GM12801 (cell line): Measurements from ENCODE around the gene RBM18.

Experiments used
- TF ChIP-seq, protein P1 (sequence below): IDR thresholded peaks from one replicate; pipeline ENCODE4 v1.5.1; 2011; ENCODE audit warnings: control low read depth; ENCODE audit not compliant: insufficient read length; ENCODE audit errors: extremely low read depth

RBM18 gene

DNA sequence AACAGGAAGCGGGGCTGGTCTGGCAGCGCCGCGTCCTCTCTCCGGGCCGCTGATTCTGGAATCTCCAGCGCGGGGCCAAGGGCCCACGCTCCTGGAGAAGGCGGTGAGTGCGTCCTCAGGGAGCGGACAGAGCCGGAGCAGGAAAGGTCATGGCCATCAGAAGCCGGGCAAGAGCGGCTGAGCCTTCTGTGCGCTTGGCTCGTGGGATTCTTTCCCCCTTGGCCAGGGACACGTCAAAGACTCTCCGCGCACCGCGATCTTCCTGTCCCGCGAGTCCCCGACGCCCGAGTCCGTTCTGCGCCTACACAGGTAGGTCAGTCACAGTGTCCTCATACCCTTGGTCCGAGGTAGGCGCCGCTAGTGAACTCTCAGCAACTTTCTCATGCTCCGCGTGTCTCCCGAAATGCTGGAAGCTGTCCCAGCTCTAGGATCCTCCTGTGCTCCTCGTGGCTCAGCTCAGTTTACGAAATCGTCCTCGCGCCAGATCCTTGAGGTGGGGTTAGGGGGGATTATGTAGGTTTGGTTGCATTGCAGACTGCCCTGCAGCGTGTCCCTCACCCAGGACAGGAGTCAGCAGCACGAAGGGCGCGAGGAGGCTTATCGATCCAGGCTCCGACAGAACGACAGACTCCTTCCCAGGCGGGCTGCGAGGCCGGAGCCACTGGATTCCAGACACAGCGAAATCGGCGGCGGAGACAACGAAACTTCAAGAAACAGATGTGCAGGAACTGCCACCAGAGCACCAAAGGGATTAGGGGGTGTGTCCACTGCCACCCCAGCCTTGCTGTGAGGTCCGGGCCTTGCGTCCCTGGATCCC lies 44.6 kb downstream of the RBM18 start:
- TF ChIP-seq, protein P1, sequence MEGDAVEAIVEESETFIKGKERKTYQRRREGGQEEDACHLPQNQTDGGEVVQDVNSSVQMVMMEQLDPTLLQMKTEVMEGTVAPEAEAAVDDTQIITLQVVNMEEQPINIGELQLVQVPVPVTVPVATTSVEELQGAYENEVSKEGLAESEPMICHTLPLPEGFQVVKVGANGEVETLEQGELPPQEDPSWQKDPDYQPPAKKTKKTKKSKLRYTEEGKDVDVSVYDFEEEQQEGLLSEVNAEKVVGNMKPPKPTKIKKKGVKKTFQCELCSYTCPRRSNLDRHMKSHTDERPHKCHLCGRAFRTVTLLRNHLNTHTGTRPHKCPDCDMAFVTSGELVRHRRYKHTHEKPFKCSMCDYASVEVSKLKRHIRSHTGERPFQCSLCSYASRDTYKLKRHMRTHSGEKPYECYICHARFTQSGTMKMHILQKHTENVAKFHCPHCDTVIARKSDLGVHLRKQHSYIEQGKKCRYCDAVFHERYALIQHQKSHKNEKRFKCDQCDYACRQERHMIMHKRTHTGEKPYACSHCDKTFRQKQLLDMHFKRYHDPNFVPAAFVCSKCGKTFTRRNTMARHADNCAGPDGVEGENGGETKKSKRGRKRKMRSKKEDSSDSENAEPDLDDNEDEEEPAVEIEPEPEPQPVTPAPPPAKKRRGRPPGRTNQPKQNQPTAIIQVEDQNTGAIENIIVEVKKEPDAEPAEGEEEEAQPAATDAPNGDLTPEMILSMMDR = no peak

DNA sequence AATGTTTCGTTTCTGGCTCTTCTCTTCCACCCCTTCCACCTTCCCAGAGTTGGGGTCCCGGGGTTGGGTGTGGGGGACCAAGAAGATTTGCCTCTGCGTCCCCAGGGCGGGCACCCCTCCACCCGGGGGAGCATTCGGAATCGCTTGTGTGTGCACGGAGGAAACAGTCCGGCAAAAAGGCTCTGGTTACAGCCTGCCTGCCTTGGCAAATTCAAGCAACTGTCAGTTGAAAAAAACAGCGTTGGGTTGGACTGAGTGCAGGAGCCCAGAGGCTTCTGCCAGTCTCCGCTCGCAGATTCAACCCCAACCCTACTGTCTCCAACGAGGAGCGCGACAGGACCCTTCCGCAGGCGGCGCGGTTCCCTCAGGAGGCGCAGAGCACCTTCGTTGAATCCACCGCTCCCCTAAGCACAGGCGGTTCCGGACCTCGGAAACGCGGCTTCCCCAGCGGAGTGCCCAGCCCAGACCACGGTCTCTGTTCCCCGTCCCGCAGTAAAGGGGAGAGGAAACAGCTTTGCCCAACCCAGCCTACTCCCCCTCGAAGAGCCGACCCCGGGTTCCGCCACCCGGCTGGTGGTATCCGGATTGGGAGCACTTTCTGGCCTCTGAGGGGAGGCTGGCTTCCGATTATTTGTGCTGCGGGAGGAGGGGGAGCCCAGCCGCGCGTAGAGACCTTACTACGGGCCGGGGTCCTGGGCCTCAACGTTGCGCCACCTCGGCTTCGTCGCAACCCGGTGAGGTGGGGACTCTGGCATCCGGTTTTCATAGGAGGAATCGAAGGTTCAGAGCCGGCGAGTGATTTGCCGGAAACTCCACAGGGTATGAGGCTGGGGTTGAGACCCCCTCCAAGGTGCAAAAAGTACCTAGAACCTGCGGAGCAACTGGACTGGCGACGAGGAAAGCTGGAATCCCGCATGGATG lies 45.4 kb downstream of the RBM18 start:
- TF ChIP-seq, protein P1 = no peak

DNA sequence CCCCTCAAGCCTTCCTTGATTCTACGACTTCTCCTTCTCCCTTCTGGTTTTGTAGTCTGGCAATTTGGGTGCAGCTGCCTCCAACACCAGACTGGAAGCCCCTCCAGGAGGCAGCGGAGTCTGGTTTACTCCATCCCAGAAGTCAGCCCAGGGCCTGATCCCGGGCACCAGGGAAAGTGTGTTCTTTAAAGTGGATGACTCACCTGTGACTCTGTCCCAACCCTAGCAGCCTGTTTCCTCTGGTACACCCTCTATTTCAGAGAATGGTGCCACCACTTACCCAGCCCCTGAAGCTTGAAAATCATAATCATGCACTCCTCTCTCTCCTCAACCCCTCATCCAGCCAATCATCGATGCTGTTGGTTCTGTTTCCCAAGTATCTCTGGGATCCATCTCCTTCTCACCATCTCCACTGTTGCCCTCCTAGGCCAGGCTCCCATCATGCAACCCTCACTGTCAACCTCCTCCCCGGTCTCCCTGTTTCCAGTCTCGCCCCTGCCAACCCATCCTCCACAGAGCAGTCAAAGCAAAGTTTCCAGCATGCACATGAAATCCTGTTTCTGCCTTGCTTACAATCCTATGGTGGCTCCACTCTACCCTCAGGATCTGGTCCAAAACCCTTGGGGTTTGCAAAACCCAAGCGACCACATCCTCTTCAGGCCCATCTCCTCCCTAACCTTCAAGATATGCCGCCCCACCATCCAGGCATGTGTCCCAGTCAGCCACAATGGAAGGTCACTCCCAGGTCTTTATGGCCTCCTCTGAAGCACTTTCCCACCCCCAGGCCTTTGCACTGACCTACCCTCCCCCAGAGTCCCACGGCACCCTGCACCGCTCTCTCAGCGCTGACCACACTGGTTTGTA lies 46.3 kb downstream of the RBM18 start:
- TF ChIP-seq, protein P1 = no peak

DNA sequence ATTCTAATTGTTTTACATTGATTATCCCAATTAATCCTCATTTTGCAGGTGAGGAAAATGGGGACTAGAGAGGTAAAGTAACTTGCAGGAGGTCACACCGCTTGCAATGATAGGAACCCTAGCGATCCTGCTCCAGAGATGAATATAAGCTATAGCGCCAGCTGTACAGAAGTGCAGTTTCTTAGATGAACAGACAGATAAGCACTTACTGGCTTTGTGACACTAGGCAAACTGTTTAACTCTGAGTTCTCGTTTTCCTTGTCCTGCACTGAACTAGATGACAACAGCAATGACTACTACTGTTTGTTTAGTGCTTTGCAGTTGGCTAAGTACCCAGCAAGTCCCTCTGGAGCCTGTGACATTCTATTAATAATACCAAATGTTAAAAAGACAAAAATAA lies 47.0 kb downstream of the RBM18 start:
- TF ChIP-seq, protein P1 = no peak

DNA sequence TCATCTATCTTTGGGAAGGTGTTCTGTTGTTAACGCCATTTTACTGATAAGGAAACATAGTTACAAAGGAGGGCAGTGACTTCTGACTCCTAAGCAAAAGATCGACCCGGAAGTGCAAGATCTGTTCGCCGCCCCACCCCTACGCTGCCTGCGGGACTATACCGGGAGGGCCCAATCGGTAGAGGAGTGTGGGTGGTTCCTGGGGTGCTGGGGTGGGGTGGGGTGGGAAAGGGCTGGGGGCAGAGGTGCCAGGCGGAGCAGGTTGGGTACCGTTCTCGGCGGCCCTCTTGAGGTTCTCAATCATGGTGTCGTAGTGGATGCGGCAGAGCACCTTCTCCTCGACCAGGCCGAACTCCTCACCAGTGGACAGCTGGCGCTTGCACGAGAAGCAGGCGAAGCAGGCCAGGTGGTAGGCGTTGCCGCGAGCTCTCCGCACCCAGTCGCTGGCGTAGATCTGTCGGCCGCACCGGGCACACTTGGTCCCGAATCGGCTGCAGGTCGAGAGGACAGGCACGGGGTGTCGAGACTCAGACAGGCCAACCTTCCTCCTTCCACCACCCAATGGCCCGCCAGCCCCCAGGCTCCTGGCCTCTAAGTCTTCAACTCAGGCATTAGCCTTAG lies 47.7 kb downstream of the RBM18 start:
- TF ChIP-seq, protein P1 = no peak

DNA sequence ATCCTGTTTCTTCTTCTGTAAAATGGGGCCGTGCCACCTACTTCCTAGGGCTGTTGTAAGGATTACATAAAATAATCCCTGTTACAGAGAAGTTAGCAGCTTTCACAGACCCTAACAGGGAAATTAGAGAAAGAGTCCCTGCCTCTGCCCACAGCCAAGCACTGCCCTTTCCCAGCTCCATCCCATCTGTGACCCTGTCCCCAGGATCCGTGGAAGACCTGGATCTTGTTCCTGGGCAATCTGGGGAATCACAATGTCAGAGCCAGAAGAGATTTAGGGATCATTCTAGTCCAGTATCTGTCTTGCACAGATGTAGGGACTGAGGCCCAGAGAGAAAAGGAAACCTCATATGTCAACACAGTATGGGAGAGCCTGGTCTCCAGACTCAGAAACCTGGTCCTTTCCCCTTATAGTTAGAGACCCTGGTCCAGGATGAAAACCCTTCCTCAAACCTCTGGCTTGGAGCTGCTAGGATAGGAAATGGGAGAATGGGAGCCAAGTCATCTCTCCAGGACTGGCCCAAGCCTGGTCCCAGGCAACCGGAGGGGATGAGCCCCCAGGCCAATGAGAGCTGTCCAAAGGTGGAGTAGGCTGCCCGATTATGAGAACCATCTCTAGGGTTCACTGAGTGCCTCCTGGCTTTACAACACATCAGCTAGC lies 48.4 kb downstream of the RBM18 start:
- TF ChIP-seq, protein P1 = no peak
